ENCODE results near the gene PNPLA3.

The PNPLA3 gene, protein sequence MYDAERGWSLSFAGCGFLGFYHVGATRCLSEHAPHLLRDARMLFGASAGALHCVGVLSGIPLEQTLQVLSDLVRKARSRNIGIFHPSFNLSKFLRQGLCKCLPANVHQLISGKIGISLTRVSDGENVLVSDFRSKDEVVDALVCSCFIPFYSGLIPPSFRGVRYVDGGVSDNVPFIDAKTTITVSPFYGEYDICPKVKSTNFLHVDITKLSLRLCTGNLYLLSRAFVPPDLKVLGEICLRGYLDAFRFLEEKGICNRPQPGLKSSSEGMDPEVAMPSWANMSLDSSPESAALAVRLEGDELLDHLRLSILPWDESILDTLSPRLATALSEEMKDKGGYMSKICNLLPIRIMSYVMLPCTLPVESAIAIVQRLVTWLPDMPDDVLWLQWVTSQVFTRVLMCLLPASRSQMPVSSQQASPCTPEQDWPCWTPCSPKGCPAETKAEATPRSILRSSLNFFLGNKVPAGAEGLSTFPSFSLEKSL

DNA sequence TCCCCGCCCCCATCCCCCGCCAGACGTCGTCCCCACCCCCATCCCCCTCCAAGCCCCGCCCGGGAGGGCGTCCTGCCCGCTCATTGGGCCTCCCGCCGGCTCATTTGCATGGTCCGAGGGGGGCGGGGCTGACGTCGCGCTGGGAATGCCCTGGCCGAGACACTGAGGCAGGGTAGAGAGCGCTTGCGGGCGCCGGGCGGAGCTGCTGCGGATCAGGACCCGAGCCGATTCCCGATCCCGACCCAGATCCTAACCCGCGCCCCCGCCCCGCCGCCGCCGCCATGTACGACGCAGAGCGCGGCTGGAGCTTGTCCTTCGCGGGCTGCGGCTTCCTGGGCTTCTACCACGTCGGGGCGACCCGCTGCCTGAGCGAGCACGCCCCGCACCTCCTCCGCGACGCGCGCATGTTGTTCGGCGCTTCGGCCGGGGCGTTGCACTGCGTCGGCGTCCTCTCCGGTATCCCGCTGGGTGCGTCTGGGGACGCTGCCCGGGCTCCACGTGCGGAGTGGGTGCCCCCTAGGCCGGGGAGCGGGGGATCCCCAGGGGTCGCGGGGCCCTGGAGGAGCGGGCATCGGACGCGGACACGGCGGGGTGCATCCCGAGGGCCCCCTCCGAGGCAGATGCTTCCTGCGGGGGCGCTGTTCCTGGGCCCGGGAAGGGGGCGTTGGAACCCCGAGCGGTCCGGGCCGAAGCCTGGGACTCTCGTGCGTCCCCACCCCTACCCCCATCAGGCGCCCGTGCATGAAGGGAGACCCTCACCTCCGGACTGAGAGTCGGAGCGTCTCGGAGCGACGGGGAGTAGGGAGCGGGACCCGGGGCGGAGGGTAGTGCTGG is at the start of gene PNPLA3:
Gene PNPLA3 (plus strand): TSS at position 175 of the 834 bp plus-strand sequence. CDS start 107 bp downstream, at position 282.
- peak; percentile 61 for DNase-seq (ENCODE audit: low spot score)

DNA sequence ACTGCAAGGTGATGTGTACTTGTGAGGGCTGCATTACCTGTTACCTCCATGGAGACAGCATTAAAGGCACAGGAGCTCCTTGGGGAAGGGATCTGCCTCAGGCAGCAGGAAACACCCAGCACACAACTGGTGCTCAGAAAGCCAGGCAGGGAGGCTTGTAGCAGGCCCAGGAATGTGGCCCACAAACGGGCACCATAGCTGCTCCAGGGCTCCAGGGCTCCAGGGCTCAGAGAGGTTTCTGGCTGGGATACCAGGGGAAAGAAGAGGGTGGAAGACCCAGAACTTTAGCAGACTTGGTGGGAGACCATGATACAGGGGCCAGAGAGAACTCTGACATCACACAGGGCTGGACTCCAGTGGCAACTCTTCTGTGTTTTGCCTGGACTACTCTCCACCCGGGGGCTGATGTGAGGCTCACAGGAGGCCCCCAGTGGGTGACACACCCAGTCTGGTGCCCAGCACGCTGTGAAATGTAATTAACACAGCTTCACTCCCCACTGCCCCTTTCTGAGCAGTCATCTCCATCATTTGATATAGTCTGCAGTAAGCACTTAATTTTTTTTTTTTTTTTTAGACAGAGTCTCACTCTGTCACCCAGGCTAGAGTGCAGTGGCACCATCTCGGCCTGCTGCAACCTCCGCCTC is 46.6 kb upstream of the PNPLA3 start:
- no peak for DNase-seq (ENCODE audit: low spot score)

DNA sequence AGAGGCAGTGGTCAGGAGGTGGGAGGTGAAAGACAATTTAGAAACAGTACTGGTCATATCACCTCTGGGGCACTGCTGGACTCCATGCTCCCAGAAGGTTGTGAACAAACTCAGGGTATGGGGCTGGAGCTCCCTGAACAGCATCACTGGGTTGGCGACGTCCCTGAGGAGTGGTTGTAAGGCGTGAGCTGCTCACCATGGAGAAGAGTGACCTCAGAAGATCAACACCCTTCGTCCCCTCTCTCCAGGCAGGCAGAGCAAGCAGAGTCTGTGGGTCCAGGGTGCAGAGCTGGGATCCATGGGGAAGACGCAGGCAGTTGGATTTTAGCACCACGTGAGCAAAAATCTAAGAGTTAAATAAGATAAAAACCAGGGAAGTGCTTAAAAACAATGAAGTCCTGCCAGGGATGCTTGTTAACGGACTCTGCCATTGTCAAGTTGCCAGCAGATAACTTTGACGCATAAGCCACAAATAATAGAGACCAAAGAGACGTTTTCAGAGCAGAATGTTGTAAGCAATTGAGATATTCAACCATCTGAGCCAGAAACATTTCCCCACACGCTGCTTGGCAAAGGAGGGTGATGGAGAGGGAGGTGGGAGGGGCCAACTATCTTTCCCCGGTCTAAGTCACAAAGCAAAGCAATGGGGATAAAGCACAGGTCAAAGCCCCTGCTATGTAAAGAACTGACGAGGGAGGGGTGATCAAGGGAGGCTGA is 45.4 kb upstream of the PNPLA3 start:
- no peak for DNase-seq (ENCODE audit: low spot score)

DNA sequence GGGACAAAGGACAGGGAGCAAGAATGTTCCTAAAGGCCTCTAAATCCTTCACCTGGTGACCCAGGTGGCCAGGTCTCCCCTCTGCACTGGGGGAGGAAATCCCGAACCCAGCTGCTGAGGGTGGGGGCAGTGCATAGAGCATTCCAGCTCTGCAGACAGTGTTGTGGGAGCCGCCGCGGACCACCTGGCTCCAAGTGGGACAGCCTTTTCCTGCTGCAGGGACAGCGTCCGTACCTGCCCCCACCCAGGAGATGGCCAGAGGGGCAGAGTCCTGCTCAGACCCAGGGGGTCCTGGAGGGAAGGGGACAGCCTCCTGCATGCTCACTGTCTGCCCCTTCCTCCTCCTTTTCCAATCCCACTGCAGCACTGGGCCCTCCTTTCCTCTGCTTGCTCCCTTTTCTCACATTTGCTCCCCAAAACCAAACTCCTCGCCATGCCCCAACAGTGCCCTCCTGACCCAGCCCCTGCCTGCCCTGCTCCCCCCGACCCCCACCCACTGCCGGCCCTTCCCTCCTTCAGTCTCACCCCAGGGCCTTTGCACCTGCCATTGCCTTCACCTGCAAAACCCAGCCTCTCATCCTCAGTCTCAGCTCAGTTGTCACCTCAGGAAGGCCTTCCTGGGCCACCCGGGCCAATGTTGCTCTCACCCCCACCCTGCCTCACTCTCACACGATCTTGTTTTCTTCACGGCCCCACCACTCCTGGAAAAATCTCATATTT is 44.6 kb upstream of the PNPLA3 start:
- no peak for DNase-seq (ENCODE audit: low spot score)

DNA sequence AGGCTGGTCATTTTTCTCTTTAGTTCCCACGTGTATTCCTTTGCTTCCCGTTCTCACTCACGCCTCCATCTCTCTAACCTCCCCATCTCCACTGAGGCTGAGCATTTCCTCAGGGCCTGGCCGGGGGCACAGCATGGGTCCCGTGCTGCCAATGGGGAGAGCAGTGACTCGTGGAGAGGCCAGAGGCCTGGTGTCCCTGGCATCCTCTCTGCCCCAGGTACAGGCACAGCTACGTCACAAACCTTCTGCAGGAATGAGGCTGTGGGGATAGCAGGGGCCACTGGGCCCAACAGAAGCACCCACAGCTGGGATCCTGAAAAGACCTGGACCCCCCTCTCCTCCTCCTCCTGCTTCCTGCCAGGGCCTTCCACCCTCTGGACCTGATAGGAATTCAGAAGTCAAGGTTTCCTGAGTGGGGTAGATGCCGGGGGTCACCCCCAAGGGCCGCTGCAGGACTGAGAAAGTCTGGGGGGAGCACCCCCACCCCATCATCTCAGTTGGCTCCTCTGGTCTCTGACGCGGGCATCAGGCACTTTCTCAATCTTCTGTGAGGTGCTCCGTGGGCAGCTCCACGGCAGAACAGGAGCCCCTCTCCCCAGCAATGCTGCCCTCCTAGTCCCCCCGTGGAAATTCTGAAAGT is 43.6 kb upstream of the PNPLA3 start:
- DNase-seq (ENCODE audit: low spot score), result no peak

DNA sequence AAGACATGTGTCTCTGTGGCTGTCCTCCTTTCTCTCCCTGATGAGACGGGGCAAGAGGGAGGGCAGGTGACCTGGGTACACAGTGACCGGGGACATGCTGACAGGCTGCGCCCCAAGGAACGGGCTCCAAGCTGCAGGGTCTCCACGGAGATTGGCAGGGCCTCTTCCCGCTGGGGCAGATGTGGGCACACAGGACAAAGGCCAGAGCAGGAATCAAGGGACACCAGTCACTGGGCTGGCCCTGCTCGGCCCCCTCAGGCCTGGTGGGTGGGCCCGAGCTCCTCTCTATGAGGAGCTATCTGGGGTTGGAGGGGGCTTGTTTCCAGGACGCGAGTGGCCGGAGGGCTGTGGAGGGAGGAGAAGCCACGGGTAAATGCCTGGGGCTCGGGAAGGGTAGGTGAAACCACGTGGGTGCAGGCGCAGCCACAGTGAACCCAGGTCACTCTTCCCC is 43.0 kb upstream of the PNPLA3 start:
- DNase-seq (ENCODE audit: low spot score), result no peak

DNA sequence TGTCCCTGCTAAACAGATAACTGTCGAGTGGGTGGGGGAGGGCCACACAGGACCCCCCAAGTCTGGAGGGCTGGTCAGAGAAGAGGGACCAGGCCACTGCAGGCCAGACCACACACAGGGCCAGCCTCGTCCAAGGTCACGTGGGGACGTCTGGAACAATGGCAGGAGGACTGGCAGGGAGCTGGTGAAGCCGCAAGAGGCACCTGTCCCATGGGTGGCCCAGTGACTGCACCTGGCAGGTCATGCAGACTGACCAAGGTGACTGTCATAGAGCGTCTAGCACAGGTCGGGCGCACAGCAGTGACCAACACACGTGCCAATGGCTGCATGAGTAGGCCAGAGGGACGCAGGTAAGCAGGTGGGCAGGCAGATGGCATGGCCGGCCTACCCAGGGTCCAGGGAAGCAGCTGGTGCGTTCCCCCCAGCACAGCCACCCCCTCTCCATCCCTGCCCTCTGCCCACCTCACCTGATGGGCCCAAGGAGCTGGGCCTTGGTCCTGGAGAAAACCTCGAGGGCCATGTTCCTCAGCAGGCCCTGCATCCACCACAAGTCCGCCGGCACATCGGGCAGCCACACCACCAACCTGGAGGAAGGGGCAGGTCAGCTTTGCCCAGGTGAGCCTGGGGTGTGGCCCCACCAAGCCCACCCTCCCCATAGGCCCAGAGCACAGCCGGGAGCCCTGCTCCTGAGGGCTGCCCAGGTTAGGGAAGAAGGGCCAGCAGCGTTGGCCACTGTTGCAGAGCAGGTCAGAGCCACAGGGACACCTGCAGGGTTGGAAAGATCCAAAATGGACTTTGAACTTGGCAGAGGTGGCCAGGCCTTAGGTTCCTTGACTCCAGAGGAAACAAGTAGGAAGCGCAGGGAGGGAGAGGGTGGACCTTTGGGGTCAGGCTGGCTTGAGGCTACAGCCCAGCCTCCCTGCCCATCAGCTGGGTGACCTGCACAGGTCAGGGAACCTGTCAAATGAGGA is 42.2 kb upstream of the PNPLA3 start:
- no peak for DNase-seq (ENCODE audit: low spot score)

DNA sequence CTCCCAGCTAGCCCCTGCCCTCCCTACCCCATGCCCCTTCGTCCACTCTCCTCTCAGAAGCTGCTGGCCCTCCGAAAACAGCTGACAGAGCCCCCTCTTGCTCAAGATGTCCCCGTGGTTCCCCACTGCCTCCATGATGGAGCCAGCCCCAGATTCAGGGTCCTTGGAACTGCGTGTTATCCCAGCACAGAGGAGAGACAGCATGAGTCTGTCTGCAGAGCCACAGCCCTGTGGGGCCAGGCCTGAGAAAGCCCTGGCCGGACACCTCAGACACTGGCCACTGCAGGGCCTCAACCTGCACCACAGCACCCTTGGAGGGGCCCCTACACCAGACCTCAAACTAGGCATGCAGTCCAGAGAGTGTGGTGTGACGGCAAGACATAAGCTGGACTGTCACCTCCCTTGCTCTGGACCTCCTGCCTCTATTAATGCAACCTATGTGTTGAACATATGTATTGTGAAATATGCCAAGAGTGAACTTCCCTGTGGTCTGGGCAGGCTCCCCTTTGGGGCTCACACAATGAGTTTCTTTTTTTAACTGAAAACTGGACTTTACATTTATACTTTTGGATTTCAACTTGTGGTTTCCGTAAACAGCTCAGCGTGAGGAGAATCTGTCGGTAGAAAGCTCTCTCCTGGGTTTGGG is 41.4 kb upstream of the PNPLA3 start:
- DNase-seq (ENCODE audit: low spot score), result no peak

DNA sequence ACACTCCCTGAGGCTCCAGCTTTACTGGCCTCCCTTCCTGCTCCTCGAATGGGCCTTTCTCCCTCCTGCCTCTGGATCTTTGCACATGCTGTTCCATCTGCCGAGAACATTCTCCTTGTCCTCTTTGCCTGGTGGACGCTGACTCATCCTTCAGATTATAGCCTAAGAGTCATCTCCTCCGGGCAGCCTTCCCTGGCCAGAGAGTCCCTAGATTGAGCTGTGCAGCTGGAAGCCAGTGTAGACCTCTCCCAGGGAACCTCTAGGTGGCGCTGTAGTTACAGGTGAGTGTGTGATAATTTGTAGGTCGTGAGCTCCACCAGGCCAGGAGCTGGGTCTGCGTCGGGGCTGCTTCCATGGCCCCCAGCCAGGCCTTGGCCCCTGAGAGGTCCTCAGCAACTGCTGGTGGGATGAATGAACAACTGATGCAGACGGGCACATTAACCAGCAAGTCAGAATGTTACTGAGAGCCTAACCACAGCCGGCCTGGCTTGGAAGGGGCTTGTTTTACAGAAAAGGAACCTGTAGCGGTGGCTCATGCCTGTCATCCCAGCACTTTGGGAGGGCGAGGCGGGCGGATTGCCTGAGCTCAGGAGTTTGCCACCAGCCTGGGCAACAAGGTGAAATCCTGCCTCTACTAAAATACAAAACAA is 40.5 kb upstream of the PNPLA3 start:
- DNase-seq (ENCODE audit: low spot score), result peak; percentile 75

DNA sequence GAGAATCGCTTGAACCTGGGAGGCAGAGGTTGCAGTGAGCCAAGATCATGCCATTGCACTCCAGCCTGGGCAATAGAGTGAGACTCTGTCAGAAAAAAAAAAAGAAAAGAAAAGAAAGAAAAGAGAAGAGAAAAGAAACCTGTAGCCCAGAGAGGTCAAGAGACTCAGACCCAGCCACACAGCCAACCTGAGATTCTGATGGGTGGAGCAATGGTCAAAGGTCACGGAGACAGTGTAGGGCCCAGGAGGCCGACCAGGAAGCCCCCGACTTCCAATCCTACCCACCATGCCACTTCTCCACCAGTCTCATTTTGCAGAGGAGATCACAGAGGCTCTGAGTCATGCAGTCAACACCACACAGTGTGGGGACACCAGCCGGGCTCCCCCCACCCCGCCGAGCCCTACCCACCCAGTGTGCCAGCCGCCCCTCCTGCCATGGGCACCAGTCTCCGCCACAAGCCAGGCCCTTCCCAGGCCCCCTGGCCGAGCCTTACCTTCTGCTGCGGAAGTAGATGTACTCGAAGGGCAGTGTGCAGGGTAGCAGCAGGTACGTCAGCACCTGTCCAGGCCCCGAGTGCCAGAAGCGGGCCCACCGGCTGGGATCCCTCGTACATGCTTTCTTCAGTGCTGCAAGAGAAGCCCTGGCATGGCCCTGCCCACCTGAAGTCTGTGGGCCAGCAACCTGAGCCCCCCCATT is 39.7 kb upstream of the PNPLA3 start:
- no peak for DNase-seq (ENCODE audit: low spot score)

DNA sequence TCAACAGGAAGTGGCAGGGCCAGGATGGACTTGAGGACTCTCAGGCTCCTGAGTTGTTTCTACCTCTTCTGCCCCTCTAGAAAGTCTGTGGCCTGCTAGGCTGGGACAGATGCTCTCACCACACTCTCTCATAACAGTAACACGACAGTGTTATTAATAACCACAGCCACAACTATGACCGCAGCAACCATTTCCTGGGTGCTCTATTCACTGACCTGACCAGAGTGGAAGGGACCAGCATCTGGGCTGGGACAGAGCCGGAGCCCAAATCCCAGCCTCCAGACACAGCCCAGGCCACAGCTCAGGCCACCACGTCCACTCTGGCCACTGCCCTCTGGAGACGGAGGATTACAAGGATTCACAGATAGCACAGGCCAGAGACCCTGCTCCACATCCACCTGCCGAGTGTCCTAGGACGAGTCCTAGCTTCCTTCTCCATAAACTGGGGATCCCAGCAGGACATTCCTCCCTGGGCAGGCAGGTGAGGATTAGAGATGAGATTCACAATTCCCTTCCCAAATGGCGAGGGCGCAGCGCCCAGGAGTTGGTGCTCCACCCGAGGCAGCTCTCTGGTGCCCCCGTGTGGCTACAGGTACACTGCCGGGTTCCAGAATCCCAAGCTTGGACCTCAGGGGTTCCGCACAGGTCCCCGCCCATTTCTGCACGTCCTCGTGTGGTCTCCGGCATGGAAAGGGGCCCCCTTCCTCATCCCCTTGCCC is 38.8 kb upstream of the PNPLA3 start:
- peak; percentile 66 for DNase-seq (ENCODE audit: low spot score)

DNA sequence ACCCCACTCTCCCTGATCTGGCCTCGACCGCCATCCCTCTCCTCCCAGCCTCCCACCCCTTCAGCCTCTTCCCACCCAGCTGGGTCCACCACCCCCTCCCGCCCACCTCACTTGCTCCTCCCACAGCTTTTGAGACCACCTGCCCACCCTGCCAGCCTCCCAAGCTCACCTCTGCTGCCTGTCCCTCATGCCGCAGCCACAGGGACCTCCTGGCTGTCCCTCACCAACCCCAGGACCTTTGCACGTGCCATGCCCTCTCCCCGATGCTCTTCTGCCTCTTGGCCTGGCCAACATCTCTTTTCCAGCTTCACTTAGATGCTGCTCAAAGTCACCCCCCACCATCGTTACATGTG is 38.3 kb upstream of the PNPLA3 start:
- no peak for DNase-seq (ENCODE audit: low spot score)

DNA sequence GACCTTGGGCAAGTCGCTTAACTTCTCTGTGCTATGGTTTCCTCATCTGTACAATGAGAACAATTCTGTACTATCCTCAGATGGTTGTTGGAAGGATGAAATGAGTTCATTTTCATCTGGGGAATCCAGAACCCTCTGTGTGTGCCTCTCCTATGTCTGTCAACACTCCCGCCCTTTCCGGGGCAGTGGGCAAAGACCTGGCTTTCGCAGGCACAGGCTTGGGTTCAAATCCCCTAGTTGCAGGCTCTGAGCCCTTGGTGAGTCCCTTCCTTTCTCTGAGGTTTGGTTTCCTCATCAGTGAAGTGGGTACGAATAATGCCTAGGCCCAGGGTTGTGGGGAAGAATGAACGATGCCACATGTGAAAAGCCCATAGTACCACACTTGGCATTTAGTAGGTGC is 37.8 kb upstream of the PNPLA3 start:
- DNase-seq (ENCODE audit: low spot score), result no peak

DNA sequence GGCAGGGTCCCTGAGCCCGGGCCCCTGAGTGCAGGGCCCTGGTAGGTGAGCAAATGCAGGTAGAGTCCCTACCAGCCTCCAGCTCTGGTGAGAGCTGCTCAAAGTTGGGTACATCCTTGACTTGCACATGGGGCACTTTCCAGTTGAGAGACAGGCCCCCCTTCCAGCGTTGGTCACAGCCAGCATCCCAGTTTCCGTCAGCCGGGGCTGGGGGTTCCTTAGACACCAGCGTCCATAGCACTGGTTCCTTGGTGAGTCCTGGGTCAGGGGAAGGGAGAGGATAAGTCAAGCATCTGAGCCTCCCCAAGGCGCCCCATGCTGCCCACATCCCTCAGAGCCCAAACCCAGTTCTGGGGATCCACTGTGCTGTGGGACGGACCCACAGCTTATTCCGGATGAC is 37.4 kb upstream of the PNPLA3 start:
- no peak for DNase-seq (ENCODE audit: low spot score)

DNA sequence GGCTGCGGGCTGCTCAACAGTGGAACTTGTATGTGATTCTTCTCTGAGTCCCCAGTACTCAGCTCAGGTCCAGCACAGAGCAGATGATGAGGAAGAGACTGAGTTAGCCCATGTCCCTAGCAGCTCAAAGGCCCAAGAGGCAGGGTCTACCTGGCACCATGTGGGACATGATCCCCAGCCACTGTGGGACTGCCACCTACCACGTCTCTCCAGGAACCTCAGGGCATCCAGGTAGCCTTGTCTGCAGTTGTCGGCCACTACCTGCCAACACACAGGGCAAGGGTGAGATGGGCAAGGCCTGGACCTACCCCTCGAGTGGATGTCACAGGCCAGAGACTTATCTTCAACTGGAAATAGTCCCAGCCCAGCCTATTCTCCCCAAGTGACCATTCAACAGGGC is 36.2 kb upstream of the PNPLA3 start:
- no peak for DNase-seq (ENCODE audit: low spot score)

DNA sequence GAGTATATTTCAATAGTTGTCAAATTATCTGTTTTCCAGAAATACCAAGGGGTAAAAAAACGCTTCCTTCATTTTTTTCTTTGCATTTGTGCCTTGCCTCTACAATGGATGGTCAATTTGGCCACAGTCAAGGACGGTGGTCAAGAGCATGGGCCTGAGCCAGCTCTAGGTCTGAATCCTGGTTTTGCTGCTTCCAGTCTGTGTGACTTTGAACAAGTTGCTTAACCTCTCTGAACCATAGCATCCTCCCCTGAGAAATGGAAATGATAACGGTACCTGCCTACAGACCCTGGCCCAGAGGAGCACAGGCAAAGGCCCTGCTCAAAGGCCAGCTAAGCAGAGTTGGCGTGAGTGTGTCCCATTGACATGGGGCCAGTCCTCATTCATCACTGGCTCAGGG is 34.9 kb upstream of the PNPLA3 start:
- DNase-seq (ENCODE audit: low spot score), result no peak

DNA sequence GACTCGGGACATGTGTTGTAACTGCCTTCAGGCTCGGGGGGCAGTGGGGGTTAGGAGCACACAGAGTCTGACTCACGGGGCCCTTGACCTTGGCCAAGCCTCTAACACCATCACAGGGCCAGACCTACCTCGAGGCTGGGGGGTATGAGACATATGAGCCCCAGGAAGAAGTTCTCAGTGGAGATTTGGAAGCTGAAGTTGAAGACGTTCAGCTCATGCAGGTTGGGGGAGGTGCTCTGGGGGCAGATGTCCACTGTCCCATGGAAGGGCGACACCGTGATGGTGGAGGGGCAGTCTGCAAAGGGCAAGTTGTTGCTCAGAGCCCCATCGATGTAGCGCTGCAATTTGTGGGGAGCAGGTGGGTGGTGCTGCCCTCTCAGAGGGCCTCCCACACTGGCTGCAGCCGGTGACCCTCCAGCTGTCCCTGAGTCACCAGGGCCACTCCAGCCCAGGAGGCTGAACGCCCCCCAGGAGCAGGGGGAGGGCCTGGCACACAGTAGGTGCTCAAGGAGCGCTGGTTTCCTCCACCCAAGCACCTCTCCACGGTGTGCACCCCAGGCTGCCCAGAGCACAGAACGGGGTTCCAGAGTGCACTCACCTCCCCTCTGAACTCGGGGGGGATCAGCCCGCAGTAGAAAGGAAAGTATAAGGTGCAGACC is 34.3 kb upstream of the PNPLA3 start:
- no peak for DNase-seq (ENCODE audit: low spot score)
